Neural progenitor cell (in vitro differentiated cells): ENCODE data around the gene TGFB1.

Source experiments
- EZH2 ChIP-seq: fragments of 200-600 bp; sonication (generic); IDR thresholded peaks from 2 replicates; pipeline ENCODE4 v1.6.1; 2017; ENCODE audit warnings: antibody characterized with exemption, mild to moderate bottlenecking, moderate library complexity
- TF ChIP-seq, protein P1 (sequence below): fragments of 200-600 bp; sonication (generic); IDR thresholded peaks from 2 replicates; pipeline ENCODE4 v1.5.1; 2017; ENCODE audit warnings: antibody characterized with exemption, mild to moderate bottlenecking

DNA sequence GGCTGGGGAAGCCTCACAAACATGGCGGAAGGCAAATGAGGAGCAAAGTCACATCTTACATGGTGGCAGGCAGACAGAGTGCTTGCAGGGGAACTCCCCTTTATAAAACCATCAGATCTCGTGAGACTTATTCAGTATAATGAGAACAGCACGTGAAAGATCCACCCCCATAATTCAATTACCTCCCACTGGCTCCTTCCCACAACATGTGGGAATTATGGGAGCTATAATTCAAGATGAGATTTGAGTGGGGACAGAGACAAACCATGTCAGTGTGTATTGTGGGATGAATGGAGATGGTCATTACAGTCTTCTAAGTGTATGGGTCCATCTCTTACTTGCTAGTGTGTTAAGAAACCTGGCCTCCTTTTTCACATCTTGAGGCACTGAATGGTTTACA lies 48.3 kb upstream of the TGFB1 start:
- no peak for TF ChIP-seq EZH2
- TF ChIP-seq, protein P1, sequence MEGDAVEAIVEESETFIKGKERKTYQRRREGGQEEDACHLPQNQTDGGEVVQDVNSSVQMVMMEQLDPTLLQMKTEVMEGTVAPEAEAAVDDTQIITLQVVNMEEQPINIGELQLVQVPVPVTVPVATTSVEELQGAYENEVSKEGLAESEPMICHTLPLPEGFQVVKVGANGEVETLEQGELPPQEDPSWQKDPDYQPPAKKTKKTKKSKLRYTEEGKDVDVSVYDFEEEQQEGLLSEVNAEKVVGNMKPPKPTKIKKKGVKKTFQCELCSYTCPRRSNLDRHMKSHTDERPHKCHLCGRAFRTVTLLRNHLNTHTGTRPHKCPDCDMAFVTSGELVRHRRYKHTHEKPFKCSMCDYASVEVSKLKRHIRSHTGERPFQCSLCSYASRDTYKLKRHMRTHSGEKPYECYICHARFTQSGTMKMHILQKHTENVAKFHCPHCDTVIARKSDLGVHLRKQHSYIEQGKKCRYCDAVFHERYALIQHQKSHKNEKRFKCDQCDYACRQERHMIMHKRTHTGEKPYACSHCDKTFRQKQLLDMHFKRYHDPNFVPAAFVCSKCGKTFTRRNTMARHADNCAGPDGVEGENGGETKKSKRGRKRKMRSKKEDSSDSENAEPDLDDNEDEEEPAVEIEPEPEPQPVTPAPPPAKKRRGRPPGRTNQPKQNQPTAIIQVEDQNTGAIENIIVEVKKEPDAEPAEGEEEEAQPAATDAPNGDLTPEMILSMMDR, result no peak
